Liver (tissue), 9 donors: ENCODE measurements around the gene HS3ST2. TPM values are rescaled to one million over a fixed set of nuclear protein-coding genes. Genes with fewer than 3 reads are reported as not detected.

Experiments used
- DNase-seq: peaks from one replicate; pipeline ENCODE4 v3.0.0-alpha.2; 2017; ENCODE audit warnings: low spot score
- H3K27ac ChIP-seq, 2 donors: one replicate each; pipeline ENCODE4 v1.7.0; 2013; ENCODE audit warnings: inconsistent platforms in 2 of 2, low read length in 2 of 2, control low read depth in 1 of 2, low read depth in 1 of 2, mild to moderate bottlenecking in 1 of 2
- H3K27me3 ChIP-seq, 4 donors: one replicate each; pipeline versions ENCODE4 v1.6.1 to v1.7.0; 2013; ENCODE audit warnings: low read length in 3 of 4, inconsistent platforms in 1 of 4, mild to moderate bottlenecking in 1 of 4, moderate library complexity in 1 of 4; ENCODE audit not compliant: control insufficient read depth in 4 of 4, insufficient read depth in 4 of 4
- H3K36me3 ChIP-seq, 4 donors: one replicate each; pipeline versions ENCODE4 v1.6.1 to v1.7.0; 2013; ENCODE audit warnings: low read length in 3 of 4, mild to moderate bottlenecking in 3 of 4, low read depth in 1 of 4, moderate library complexity in 1 of 4; ENCODE audit not compliant: control insufficient read depth in 4 of 4, insufficient read depth in 3 of 4
- H3K4me1 ChIP-seq, 4 donors: one replicate each; pipeline versions ENCODE4 v1.6.1 to v1.7.0; 2013; ENCODE audit warnings: low read length in 3 of 4, mild to moderate bottlenecking in 3 of 4, moderate library complexity in 1 of 4; ENCODE audit not compliant: control insufficient read depth in 4 of 4, insufficient read depth in 4 of 4
- H3K4me3 ChIP-seq, 3 donors: one replicate each; pipeline versions ENCODE4 v1.6.1 to v1.7.0; 2013; ENCODE audit warnings: low read length in 3 of 3, control low read depth in 1 of 3, low read depth in 1 of 3, mild to moderate bottlenecking in 1 of 3
- H3K9ac ChIP-seq, 2 donors: one replicate each; pipeline ENCODE4 v1.7.0; 2013; ENCODE audit warnings: low read length in 2 of 2, mild to moderate bottlenecking in 2 of 2, moderate library complexity in 2 of 2, control low read depth in 1 of 2, low read depth in 1 of 2
- H3K9me3 ChIP-seq, 4 donors: one replicate each; pipeline versions ENCODE4 v1.6.1 to v1.7.0; 2013; ENCODE audit warnings: low read length in 3 of 4; ENCODE audit not compliant: control insufficient read depth in 4 of 4
- ATF3 ChIP-seq: IDR thresholded peaks from 2 replicates; pipeline ENCODE4 v1.6.1; 2016; ENCODE audit warnings: antibody characterized with exemption
- CTCF ChIP-seq: fragments of 150-350 bp; IDR thresholded peaks from 2 replicates; pipeline ENCODE4 v1.5.1; 2017; ENCODE audit warnings: improper control_type of control experiment, low read depth, low read length; ENCODE audit not compliant: missing input control
- EGR1 ChIP-seq, 2 donors: IDR thresholded peaks; 2 replicates each; pipeline ENCODE4 v1.6.1; 2016 to 2018; ENCODE audit warnings: antibody characterized with exemption in 2 of 2, low read depth in 2 of 2
- FOXA1 ChIP-seq: IDR thresholded peaks from 2 replicates; pipeline ENCODE4 v1.6.1; 2016; ENCODE audit warnings: antibody characterized with exemption
- FOXA2 ChIP-seq: IDR thresholded peaks from 2 replicates; pipeline ENCODE4 v1.6.1; 2016; ENCODE audit warnings: antibody characterized with exemption
- GABPA ChIP-seq, 2 donors: IDR thresholded peaks in 1 of 2; conservative IDR thresholded peaks in 1 of 2; 2 replicates each; pipeline ENCODE4 v1.6.1; 2016; ENCODE audit warnings: antibody characterized with exemption in 2 of 2, mild to moderate bottlenecking in 1 of 2, moderate library complexity in 1 of 2
- HNF4A ChIP-seq, 2 donors: conservative IDR thresholded peaks; 2 replicates each; pipeline ENCODE4 v1.6.1; 2016; ENCODE audit warnings: antibody characterized with exemption in 2 of 2, mild to moderate bottlenecking in 2 of 2
- HNF4G ChIP-seq: IDR thresholded peaks from 2 replicates; pipeline ENCODE4 v1.6.1; 2016; ENCODE audit warnings: antibody characterized with exemption
- JUND ChIP-seq, 2 donors: IDR thresholded peaks; 2 replicates each; pipeline ENCODE4 v1.6.1; 2016; ENCODE audit warnings: antibody characterized with exemption in 2 of 2
- MAX ChIP-seq: IDR thresholded peaks from 2 replicates; pipeline ENCODE4 v1.6.1; 2016; ENCODE audit warnings: antibody characterized with exemption
- NR2F2 ChIP-seq: IDR thresholded peaks from 2 replicates; pipeline ENCODE4 v1.6.1; 2016; ENCODE audit warnings: antibody characterized with exemption
- RAD21 ChIP-seq, 2 donors: IDR thresholded peaks; 2 replicates each; pipeline ENCODE4 v1.6.1; 2016; ENCODE audit warnings: antibody characterized with exemption in 2 of 2, mild to moderate bottlenecking in 2 of 2
- REST ChIP-seq: IDR thresholded peaks from 2 replicates; pipeline ENCODE4 v1.6.1; 2016; ENCODE audit warnings: antibody characterized with exemption, mild to moderate bottlenecking
- RXRA ChIP-seq, 2 donors: IDR thresholded peaks; 2 replicates each; pipeline ENCODE4 v1.6.1; 2017 to 2018; ENCODE audit warnings: antibody characterized with exemption in 2 of 2, mild to moderate bottlenecking in 1 of 2
- SP1 ChIP-seq: IDR thresholded peaks from 2 replicates; pipeline ENCODE4 v1.6.1; 2018; ENCODE audit warnings: antibody characterized with exemption, mild to moderate bottlenecking
- TAF1 ChIP-seq: conservative IDR thresholded peaks from 2 replicates; pipeline ENCODE4 v1.6.1; 2016; ENCODE audit warnings: antibody characterized with exemption, mild to moderate bottlenecking
- YY1 ChIP-seq: IDR thresholded peaks from 2 replicates; pipeline ENCODE4 v1.6.1; 2016; ENCODE audit warnings: antibody characterized with exemption, mild to moderate bottlenecking
- ZBTB33 ChIP-seq: IDR thresholded peaks from 2 replicates; pipeline ENCODE4 v1.6.1; 2016; ENCODE audit warnings: antibody characterized with exemption
- WGBS: extraction: QIAGEN DNeasy Blood & Tissue Kit; methylation state at CpG from one replicate; pipeline ENCODE4 v1.1.7; 2013; 5-methylcytosine and 5-hydroxymethylcytosine counted together
- polyA plus RNA-seq, 2 donors: library from polyadenylated mRNA; stranded (reverse) in 1 of 2; unstranded in 1 of 2; fragments of 200-250 nt in 1 of 2; fragments of >200 nt in 1 of 2; fragmentation: Nextera tagmentation in 1 of 2; extraction: Ambion mirVana in 1 of 2; gene quantifications; one replicate each; pipeline versions ENCODE4 v1.2.1 to v1.2.3, GENCODE V29; 2013 to 2015
- total RNA-seq, 2 donors: library from RNA; depleted of rRNA; stranded (reverse); fragments of >200 nt; gene quantifications; one replicate each; pipeline ENCODE4 v1.2.3, GENCODE V29; 2014
- donor health status: healthy.
- donor health status: healthy.
- donor health status: healthy.
- donor health status: healthy.
- donor health status: healthy.

The HS3ST2 gene
- total and polyA plus RNA-seq, 4 donors = 0.08 to 0.14 (median 0.09) TPM; not detected in 1

- no peak overlapping the region for H3K27ac ChIP-seq
- H3K4me1 ChIP-seq = no peaks in the 10 kb centered on the region
- H3K9ac ChIP-seq = no peak overlapping the region
- H3K36me3 ChIP-seq = no peaks in the 10 kb centered on the region
- no peak for TF ChIP-seq SP1
- no peak for TF ChIP-seq ATF3
- TF ChIP-seq HNF4A (conservative IDR thresholded peaks at IDR 0.05) = no peak
- no peak for TF ChIP-seq REST
- no peak for TF ChIP-seq HNF4G
- no peak for TF ChIP-seq YY1
- no peak for TF ChIP-seq TAF1
- no peak for TF ChIP-seq NR2F2
- no peak for TF ChIP-seq MAX
- TF ChIP-seq RXRA (IDR thresholded peaks at IDR 0.05) = no peak
- TF ChIP-seq CTCF = no peak
- no peak for TF ChIP-seq JUND (IDR thresholded peaks at IDR 0.05)
- no peak overlapping the region for H3K4me3 ChIP-seq
- DNase-seq = no peak
- H3K27me3 ChIP-seq = no peaks in the 10 kb centered on the region
- 81% methylated on average over 1 of the region's 1 CpG for WGBS
- H3K9me3 ChIP-seq = no peaks in the 10 kb centered on the region
Measured at GRCh38 chr16:22886927-22887326, 73.0 kb downstream of the HS3ST2 start.

- Histone ChIP-seq H3K36me3 (no peaks in the 10 kb centered on the region), H3K4me3 (no peak overlapping the region), H3K4me1 (no peaks in the 10 kb centered on the region), H3K27ac (no peak overlapping the region), H3K9ac (no peak overlapping the region), H3K9me3 (no peaks in the 10 kb centered on the region), H3K27me3 (no peaks in the 10 kb centered on the region)
- WGBS = 72% methylated on average over 6 of the region's 6 CpGs
- no peak for DNase-seq
- no peak for TF ChIP-seq RAD21 (IDR thresholded peaks at IDR 0.05)
- TF ChIP-seq FOXA2 = no peak
- TF ChIP-seq YY1 = no peak
- no peak for TF ChIP-seq FOXA1
- no peak for TF ChIP-seq MAX
- TF ChIP-seq JUND (IDR thresholded peaks at IDR 0.05) = no peak
- TF ChIP-seq RXRA (IDR thresholded peaks at IDR 0.05) = no peak
- TF ChIP-seq HNF4A (conservative IDR thresholded peaks at IDR 0.05) = no peak
- no peak for TF ChIP-seq GABPA (IDR thresholded peaks at IDR 0.05 in 1 of 2, conservative IDR thresholded peaks at IDR 0.05 in 1 of 2)
- no peak for TF ChIP-seq SP1
- TF ChIP-seq REST = no peak
- no peak for TF ChIP-seq EGR1 (IDR thresholded peaks at IDR 0.05; ENCODE audit: low read depth in 2 of 2)
- no peak for TF ChIP-seq CTCF
- TF ChIP-seq ZBTB33 = no peak
Measured at GRCh38 chr16:22887445-22887844, 73.5 kb downstream of the HS3ST2 start.
